ENCODE measurements around the gene PCMTD2. TPM values are rescaled to one million over a fixed set of nuclear protein-coding genes. Genes with fewer than 3 reads are reported as not detected.

Gene PCMTD2
- total RNA-seq, 1 experiment from 2014 or later = 57.1 TPM

DNA sequence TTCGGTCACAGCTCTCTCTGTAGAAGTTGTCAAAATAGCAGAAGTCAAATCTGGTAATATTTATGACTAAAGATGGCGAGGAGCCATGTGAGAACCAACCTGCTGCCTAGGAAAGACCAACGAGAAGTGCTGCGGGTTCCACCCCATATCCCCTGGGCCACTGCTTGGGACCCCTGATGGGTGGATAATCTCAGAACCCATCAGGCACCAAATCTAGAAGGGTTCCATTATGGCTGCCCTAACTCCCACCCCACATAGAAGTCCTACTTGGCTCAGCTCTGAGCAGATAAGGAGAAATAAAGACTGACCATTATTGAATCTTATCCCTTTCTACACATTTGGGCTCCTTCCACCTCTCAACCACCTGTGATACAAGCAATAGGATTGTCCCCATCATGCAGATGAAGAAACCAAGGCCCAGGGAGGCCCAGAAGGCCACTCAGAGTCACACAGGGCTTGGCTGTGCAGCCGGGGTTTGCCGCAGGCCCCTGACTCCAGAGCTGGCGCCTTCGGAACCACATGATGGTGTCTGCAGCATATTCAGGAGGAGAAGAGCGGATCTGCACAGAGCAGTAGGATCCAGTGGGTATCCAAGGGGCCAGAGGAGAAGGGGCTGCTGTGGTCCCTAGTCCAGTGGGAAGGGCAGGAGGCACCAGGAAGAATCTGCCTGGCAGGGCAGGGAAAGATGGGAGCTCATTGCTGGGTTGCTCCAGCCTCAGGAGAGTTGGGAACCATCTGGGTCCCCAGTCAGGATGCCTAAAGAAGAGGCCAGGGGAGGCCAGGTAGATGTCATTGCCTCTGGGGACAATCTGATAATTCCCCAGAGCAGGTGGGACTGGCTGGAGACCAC lies 9.6 kb upstream of the PCMTD2 start:
- intact Hi-C loops (cut with micrococcal nuclease; ENCODE audit: unreplicated experiment) = no loop called here
- H3K4me3 ChIP-seq (ENCODE audit: low read depth, low read length, poor library complexity, severe bottlenecking) = no peak overlapping the region
- H3K4me1 ChIP-seq (ENCODE audit: insufficient read depth, low read length, poor library complexity, severe bottlenecking) = no peaks in the 10 kb centered on the region
- no peak for DNase-seq (ENCODE audit: low spot score)
- H3K27ac ChIP-seq (ENCODE audit: low read depth, low read length, poor library complexity, severe bottlenecking) = no peak overlapping the region
- ChIA-PET POLR2A (ENCODE audit: low non-redundant PET) (no interaction called here), CTCF (no interaction called here)
- no peaks in the 10 kb centered on the region for H3K36me3 ChIP-seq (ENCODE audit: insufficient read depth, low read length, poor library complexity, severe bottlenecking)
- no TSS peak for BruUV-seq (replicated peaks)
- H3K9me3 ChIP-seq (ENCODE audit: low read depth, low read length, poor library complexity, severe bottlenecking) = no peaks in the 10 kb centered on the region
- TF ChIP-seq EZH2 (IDR thresholded peaks at IDR 0.05; ENCODE audit: borderline replicate concordance, low read depth, low read length, poor library complexity, severe bottlenecking) = no peak
- H3K27me3 ChIP-seq (replicated peaks; ENCODE audit: insufficient read depth, low read depth, low read length, poor library complexity) = peaks cover 19% of the 10 kb centered on the region

DNA sequence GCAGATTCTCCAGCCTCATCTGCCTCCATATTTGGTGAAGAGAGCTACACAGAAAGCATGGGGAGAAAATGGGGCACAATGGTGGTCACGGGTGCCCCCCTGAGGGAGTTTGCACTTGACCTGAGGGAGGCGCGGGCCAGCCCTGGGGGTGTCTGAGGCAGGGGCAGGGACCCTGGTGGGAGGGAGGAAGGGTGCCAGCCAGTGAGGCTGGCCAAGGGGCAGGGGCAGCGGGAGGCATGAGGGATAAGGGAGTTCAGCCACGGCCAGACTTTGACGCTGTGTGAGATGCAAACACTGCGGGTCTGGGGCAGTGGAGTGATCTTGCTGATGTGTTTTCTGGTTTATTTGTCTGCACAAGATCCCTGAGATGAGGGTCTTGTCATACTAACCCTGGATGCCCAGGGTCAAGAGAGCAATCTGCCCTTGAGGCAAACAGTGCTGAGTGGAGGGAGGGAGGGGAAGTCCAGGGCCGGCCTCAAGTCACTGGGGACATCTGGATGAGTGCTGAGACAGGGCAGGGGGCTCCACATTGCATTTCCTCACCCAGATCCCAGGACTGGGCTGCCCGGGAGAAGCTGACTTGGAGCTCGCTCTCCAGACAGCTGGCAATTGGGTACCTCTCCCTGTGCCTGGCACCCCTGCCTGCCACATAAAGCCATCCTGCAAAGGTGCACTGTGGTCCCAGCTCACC lies 8.8 kb upstream of the PCMTD2 start:
- intact Hi-C loops (cut with micrococcal nuclease; ENCODE audit: unreplicated experiment) = no loop called here
- DNase-seq (ENCODE audit: low spot score) = no peak
- H3K9me3 ChIP-seq (ENCODE audit: low read depth, low read length, poor library complexity, severe bottlenecking) = no peaks in the 10 kb centered on the region
- H3K27me3 ChIP-seq (replicated peaks; ENCODE audit: insufficient read depth, low read depth, low read length, poor library complexity) = peaks cover 25% of the 10 kb centered on the region
- POLR2A ChIA-PET (ENCODE audit: low non-redundant PET) = no interaction called here
- TF ChIP-seq EZH2 (IDR thresholded peaks at IDR 0.05; ENCODE audit: borderline replicate concordance, low read depth, low read length, poor library complexity, severe bottlenecking) = no peak
- TF ChIP-seq, protein P1, sequence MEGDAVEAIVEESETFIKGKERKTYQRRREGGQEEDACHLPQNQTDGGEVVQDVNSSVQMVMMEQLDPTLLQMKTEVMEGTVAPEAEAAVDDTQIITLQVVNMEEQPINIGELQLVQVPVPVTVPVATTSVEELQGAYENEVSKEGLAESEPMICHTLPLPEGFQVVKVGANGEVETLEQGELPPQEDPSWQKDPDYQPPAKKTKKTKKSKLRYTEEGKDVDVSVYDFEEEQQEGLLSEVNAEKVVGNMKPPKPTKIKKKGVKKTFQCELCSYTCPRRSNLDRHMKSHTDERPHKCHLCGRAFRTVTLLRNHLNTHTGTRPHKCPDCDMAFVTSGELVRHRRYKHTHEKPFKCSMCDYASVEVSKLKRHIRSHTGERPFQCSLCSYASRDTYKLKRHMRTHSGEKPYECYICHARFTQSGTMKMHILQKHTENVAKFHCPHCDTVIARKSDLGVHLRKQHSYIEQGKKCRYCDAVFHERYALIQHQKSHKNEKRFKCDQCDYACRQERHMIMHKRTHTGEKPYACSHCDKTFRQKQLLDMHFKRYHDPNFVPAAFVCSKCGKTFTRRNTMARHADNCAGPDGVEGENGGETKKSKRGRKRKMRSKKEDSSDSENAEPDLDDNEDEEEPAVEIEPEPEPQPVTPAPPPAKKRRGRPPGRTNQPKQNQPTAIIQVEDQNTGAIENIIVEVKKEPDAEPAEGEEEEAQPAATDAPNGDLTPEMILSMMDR (conservative IDR thresholded peaks at IDR 0.05; ENCODE audit: low read depth, low read length) = no peak
- BruUV-seq (replicated peaks) = no TSS peak
- H3K4me1 ChIP-seq (ENCODE audit: insufficient read depth, low read length, poor library complexity, severe bottlenecking) = no peaks in the 10 kb centered on the region
- no peaks in the 10 kb centered on the region for H3K36me3 ChIP-seq (ENCODE audit: insufficient read depth, low read length, poor library complexity, severe bottlenecking)
- no peak overlapping the region for H3K27ac ChIP-seq (ENCODE audit: low read depth, low read length, poor library complexity, severe bottlenecking)
- H3K4me3 ChIP-seq (ENCODE audit: low read depth, low read length, poor library complexity, severe bottlenecking) = no peak overlapping the region
- CTCF ChIA-PET = no interaction called here

DNA sequence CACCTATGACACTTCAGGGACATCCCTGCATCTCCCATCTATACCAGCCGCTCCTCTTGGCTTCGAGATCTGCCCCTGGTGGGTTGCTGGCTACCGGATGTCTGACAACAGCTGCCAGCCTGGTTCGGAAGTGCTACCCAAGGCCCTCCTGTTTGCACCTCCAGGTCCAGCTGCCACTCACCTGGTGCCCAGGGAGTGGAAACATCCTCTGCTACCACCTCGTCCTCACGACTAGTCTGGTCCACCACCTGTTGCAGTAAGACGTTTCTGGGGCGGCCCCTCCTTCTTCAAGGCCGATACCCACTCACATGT lies 8.3 kb upstream of the PCMTD2 start:
- TF ChIP-seq, protein P1 (conservative IDR thresholded peaks at IDR 0.05; ENCODE audit: low read depth, low read length) = no peak
- TF ChIP-seq EZH2 (IDR thresholded peaks at IDR 0.05; ENCODE audit: borderline replicate concordance, low read depth, low read length, poor library complexity, severe bottlenecking) = no peak
- BruUV-seq (replicated peaks) = no TSS peak
- POLR2A ChIA-PET (ENCODE audit: low non-redundant PET) = no interaction called here
- DNase-seq (ENCODE audit: low spot score) = no peak
- Histone ChIP-seq H3K9me3 (ENCODE audit: low read depth, low read length, poor library complexity, severe bottlenecking) (no peaks in the 10 kb centered on the region), H3K4me1 (ENCODE audit: insufficient read depth, low read length, poor library complexity, severe bottlenecking) (no peaks in the 10 kb centered on the region), H3K27me3 (replicated peaks; ENCODE audit: insufficient read depth, low read depth, low read length, poor library complexity) (peaks cover 25% of the 10 kb centered on the region), H3K36me3 (ENCODE audit: insufficient read depth, low read length, poor library complexity, severe bottlenecking) (no peaks in the 10 kb centered on the region), H3K27ac (ENCODE audit: low read depth, low read length, poor library complexity, severe bottlenecking) (no peak overlapping the region), H3K4me3 (ENCODE audit: low read depth, low read length, poor library complexity, severe bottlenecking) (no peak overlapping the region)
- CTCF ChIA-PET = no interaction called here
- intact Hi-C loops (cut with micrococcal nuclease; ENCODE audit: unreplicated experiment) = no loop called here
